Caco-2 (cell line): ENCODE measurements around the gene RSL1D1. TPM values are rescaled to one million over a fixed set of nuclear protein-coding genes. Genes with fewer than 3 reads are reported as not detected.

Experiments
- BruUV-seq: library from RNA; stranded (reverse); fragments of 400-500 nt; replicated peaks from 2 replicates; lab custom pipeline; 2021; lab: Mats Ljungman, UMichigan
- CTCF ChIA-PET: fragments of 300-600 bp; sonication (Branson Sonifier 250); formaldehyde crosslinking; loops from one replicate; lab custom pipeline; 2022; ENCODE audit warnings: antibody characterized with exemption; lab: Charles Lee
- POLR2A ChIA-PET: fragments of 300-600 bp; sonication (Branson Sonifier 250); formaldehyde crosslinking; loops from one replicate; lab custom pipeline; 2022; ENCODE audit warnings: antibody characterized with exemption; lab: Charles Lee
- DNase-seq, 2 experiments: peaks; one replicate each; pipeline versions ENCODE4 v3.0.0 to v3.0.0-alpha.2; 2020 to 2022
- H3K27me3 ChIP-seq: replicated peaks from 2 replicates; pipeline ENCODE4 v1.6.0; 2011; ENCODE audit warnings: low read length; ENCODE audit not compliant: control insufficient read depth, insufficient read depth
- H3K36me3 ChIP-seq: 2 replicates; pipeline ENCODE4 v1.5.1; 2011; ENCODE audit warnings: low read length; ENCODE audit not compliant: control insufficient read depth, insufficient read depth
- H3K4me1 ChIP-seq: fragments of 250-450 bp; sonication (Bioruptor Pico); 2 replicates; pipeline ENCODE4 v1.5.1; 2020; ENCODE audit warnings: mild to moderate bottlenecking
- H3K4me3 ChIP-seq: 2 replicates; pipeline ENCODE4 v1.5.1; 2011; ENCODE audit warnings: low read depth, mild to moderate bottlenecking, control low read depth, low read length
- H3K9me3 ChIP-seq: fragments of 250-450 bp; sonication (Bioruptor Pico); 2 replicates; pipeline ENCODE4 v1.5.1; 2020; ENCODE audit warnings: mild to moderate bottlenecking, moderate library complexity
- H3K27ac Mint-ChIP-seq: one replicate; pipeline ENCODE4 v1.8.0; 2022; ENCODE audit warnings: mixed read lengths; ENCODE audit not compliant: unreplicated experiment
- H3K27me3 Mint-ChIP-seq: one replicate; pipeline ENCODE4 v1.8.0; 2022; ENCODE audit warnings: mixed read lengths; ENCODE audit not compliant: insufficient read depth, unreplicated experiment
- H3K36me3 Mint-ChIP-seq: one replicate; pipeline ENCODE4 v1.8.0; 2022; ENCODE audit warnings: mild to moderate bottlenecking, mixed read lengths; ENCODE audit not compliant: insufficient read depth, unreplicated experiment
- H3K4me1 Mint-ChIP-seq: one replicate; pipeline ENCODE4 v1.8.0; 2022; ENCODE audit warnings: low read depth, mixed read lengths; ENCODE audit not compliant: unreplicated experiment
- H3K4me3 Mint-ChIP-seq: one replicate; pipeline ENCODE4 v1.8.0; 2022; ENCODE audit warnings: mild to moderate bottlenecking, moderate library complexity, mixed read lengths; ENCODE audit not compliant: unreplicated experiment
- H3K9me3 Mint-ChIP-seq: one replicate; pipeline ENCODE4 v1.8.0; 2022; ENCODE audit warnings: mixed read lengths; ENCODE audit not compliant: unreplicated experiment
- CTCF ChIP-seq, 2 experiments: fragments of 200-600 bp in 1 of 2; IDR thresholded peaks; 1 replicate in 1 of 2; 2 replicates in 1 of 2; pipeline versions ENCODE4 v1.5.1 to v1.8.0; 2011 to 2022; ENCODE audit warnings: antibody characterized with exemption in 1 of 2, control low read depth in 1 of 2, inconsistent platforms in 1 of 2, low read depth in 1 of 2, low read length in 1 of 2, mild to moderate bottlenecking in 1 of 2, moderate library complexity in 1 of 2; ENCODE audit not compliant: insufficient read depth in 1 of 2, severe bottlenecking in 1 of 2, unreplicated experiment in 1 of 2
- intact Hi-C: fragments of 100-400 bp; cut with micrococcal nuclease; formaldehyde crosslinking; loops from one replicate; pipeline ENCODE4 v1.10.0; 2022; ENCODE audit not compliant: unreplicated experiment
- total RNA-seq: library from RNA; stranded (reverse); gene quantifications from 2 replicates; pipeline ENCODE4 v1.2.3, GENCODE V29; 2022

Gene RSL1D1
- total RNA-seq, 1 experiment from 2014 or later: 227 TPM

- H3K4me3 ChIP-seq: no peak overlapping the region
- H3K27me3 ChIP-seq: no peaks in the 10 kb centered on the region
- peaks cover 78% of the 10 kb centered on the region for H3K36me3 Mint-ChIP-seq
- no peak for DNase-seq
- intact Hi-C loops: no loop called here
- H3K9me3 ChIP-seq: no peaks in the 10 kb centered on the region
- no peak overlapping the region for H3K27ac Mint-ChIP-seq
- ChIA-PET CTCF (no interaction called here), POLR2A (no interaction called here)
- H3K4me1 ChIP-seq: no peaks in the 10 kb centered on the region
- TF ChIP-seq CTCF (IDR thresholded peaks at IDR 0.05; ENCODE audit: insufficient read depth in 1 of 2, low read depth in 1 of 2, low read length in 1 of 2, severe bottlenecking in 1 of 2, unreplicated experiment in 1 of 2): no peak
- BruUV-seq: no TSS peak
- no peaks in the 10 kb centered on the region for H3K4me1 Mint-ChIP-seq
- H3K36me3 ChIP-seq: no peaks in the 10 kb centered on the region
- no peak overlapping the region for H3K4me3 Mint-ChIP-seq
- H3K27me3 Mint-ChIP-seq: no peaks in the 10 kb centered on the region
- no peaks in the 10 kb centered on the region for H3K9me3 Mint-ChIP-seq
These were observed 35.5 kb upstream of the RSL1D1 start for GRCh38 chr16:11886881-11887280.

GRCh38 chr16:11884035-11884434, 32.7 kb upstream of the RSL1D1 start:
- H3K4me1 ChIP-seq: no peaks in the 10 kb centered on the region
- BruUV-seq: no TSS peak
- ChIA-PET CTCF (no interaction called here), POLR2A (no interaction called here)
- H3K27me3 ChIP-seq: no peaks in the 10 kb centered on the region
- no peak overlapping the region for H3K4me3 Mint-ChIP-seq
- no peak for DNase-seq
- intact Hi-C loops: no loop called here
- H3K36me3 ChIP-seq: no peaks in the 10 kb centered on the region
- H3K27ac Mint-ChIP-seq: no peak overlapping the region
- H3K27me3 Mint-ChIP-seq: no peaks in the 10 kb centered on the region
- no peak overlapping the region for H3K4me3 ChIP-seq
- no peaks in the 10 kb centered on the region for H3K4me1 Mint-ChIP-seq
- H3K9me3 Mint-ChIP-seq: no peaks in the 10 kb centered on the region
- H3K36me3 Mint-ChIP-seq: peaks cover 85% of the 10 kb centered on the region
- no peaks in the 10 kb centered on the region for H3K9me3 ChIP-seq
- TF ChIP-seq CTCF (IDR thresholded peaks at IDR 0.05; ENCODE audit: insufficient read depth in 1 of 2, low read depth in 1 of 2, low read length in 1 of 2, severe bottlenecking in 1 of 2, unreplicated experiment in 1 of 2): no peak

GRCh38 chr16:11880007-11880406, 28.7 kb upstream of the RSL1D1 start:
- TF ChIP-seq CTCF (IDR thresholded peaks at IDR 0.05; ENCODE audit: insufficient read depth in 1 of 2, low read depth in 1 of 2, low read length in 1 of 2, severe bottlenecking in 1 of 2, unreplicated experiment in 1 of 2): no peak
- Histone ChIP-seq H3K36me3 (peaks cover 1% of the 10 kb centered on the region; the same call in 1 of the 2 replicates), H3K4me3 (no peak overlapping the region), H3K4me1 (no peaks in the 10 kb centered on the region), H3K9me3 (no peaks in the 10 kb centered on the region), H3K27me3 (no peaks in the 10 kb centered on the region)
- no peak for DNase-seq
- H3K9me3 Mint-ChIP-seq: no peaks in the 10 kb centered on the region
- no peak overlapping the region for H3K4me3 Mint-ChIP-seq
- intact Hi-C loops: no loop called here
- H3K27me3 Mint-ChIP-seq: no peaks in the 10 kb centered on the region
- POLR2A ChIA-PET: no interaction called here
- no peak overlapping the region for H3K27ac Mint-ChIP-seq
- CTCF ChIA-PET: no interaction called here
- H3K4me1 Mint-ChIP-seq: no peaks in the 10 kb centered on the region
- peaks cover 73% of the 10 kb centered on the region for H3K36me3 Mint-ChIP-seq
- BruUV-seq: no TSS peak
